Choroid plexus epithelial cell (primary cell): Measurements from ENCODE around the gene SPOCD1.

Experiments
- DNase-seq: peaks from one replicate; pipeline ENCODE4 v3.0.0-alpha.2; 2010; ENCODE audit warnings: low read depth
- H3K4me3 ChIP-seq: 2 replicates; pipeline ENCODE4 v1.5.1; 2011; ENCODE audit warnings: low read depth, mild to moderate bottlenecking, control low read depth, low read length, moderate library complexity
- CTCF ChIP-seq: conservative IDR thresholded peaks from 2 replicates; pipeline ENCODE4 v1.5.1; 2011; ENCODE audit warnings: low read depth, mild to moderate bottlenecking, control low read depth, inconsistent platforms, low read length, moderate library complexity

The SPOCD1 gene

GRCh38 chr1:31856140-31856539 lies 40.3 kb upstream of the SPOCD1 start:
- no peak for DNase-seq
- H3K4me3 ChIP-seq, result no peak overlapping the region
- TF ChIP-seq CTCF, result no peak

GRCh38 chr1:31855038-31855845 lies 39.4 kb upstream of the SPOCD1 start:
- H3K4me3 ChIP-seq, result no peak overlapping the region
- no peak for TF ChIP-seq CTCF
- peak; percentile 70 for DNase-seq

- DNase-seq, result no peak
- no peak for TF ChIP-seq CTCF
- no peak overlapping the region for H3K4me3 ChIP-seq
Measured at GRCh38 chr1:31849653-31850052, 33.8 kb upstream of the SPOCD1 start.

- no peak overlapping the region for H3K4me3 ChIP-seq
- no peak for DNase-seq
- TF ChIP-seq CTCF, result no peak
Measured at GRCh38 chr1:31848381-31848897, 32.6 kb upstream of the SPOCD1 start.

- TF ChIP-seq CTCF, result no peak
- H3K4me3 ChIP-seq, result no peak overlapping the region
- DNase-seq, result no peak
Measured at GRCh38 chr1:31846484-31846883, 30.7 kb upstream of the SPOCD1 start.

GRCh38 chr1:31843506-31843905 lies 27.7 kb upstream of the SPOCD1 start:
- TF ChIP-seq CTCF, result no peak
- DNase-seq, result peak; percentile 32

More at GRCh38 chr1:31843506-31843905, 27.7 kb upstream of the SPOCD1 start:
- H3K4me3 ChIP-seq, result no peak overlapping the region
